HG03025 (cell line): Measurements from ENCODE around the gene C2orf92.

Experiments
- ATAC-seq: cut with Tn5 transposase; IDR thresholded peaks from one replicate; pipeline ENCODE4 v1.9.1; 2021; ENCODE audit warnings: mild to moderate bottlenecking, moderate library complexity; ENCODE audit not compliant: unreplicated experiment, low FRiP score

C2orf92 gene

GRCh38 chr2:97712693-97713295 is 43.3 kb downstream of the C2orf92 start:
- ATAC-seq = no peak

DNA sequence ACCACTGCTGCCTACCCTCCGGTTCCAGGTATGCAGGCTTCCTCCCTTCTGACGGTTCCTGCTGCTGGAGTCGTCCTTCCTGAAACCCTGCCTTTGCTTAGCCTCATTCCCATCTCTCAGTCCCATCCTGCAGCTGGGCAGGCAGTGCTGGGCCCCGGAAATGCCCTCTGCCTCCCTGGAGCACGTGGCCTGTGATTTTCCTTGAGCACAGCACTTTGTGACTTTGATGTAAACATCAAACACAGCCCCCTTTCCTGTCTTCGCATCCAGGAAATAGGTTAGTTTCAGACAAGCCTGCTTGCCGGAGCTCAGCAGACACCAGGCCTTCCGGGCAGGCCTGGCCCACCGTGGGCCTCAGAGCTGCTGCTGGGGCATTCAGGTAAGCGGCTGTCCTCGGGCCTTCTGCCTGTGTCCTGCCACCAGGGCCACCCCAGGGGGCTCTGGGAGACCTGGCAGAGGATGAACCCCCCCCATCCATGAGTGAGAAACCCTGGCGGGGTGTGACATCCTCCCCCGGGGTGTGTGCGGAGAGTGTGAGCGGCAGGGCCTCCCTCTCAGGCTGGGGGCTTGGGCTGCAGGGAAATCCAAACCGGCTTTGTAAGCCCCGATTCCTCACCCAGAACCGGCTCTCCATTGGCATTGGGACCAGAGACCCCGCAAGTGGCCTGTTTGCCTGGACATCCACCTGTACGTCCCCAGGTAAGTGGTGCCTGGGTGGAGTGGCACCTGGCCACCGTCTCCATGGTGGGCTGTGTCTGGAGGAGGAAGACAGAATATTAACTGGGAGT is 44.0 kb downstream of the C2orf92 start, which contains the start of gene ZAP70:
ZAP70 (plus strand) TSS at position 281 of the 788 bp plus-strand sequence. CDS start 10,461 bp downstream, outside the sequence.
- ATAC-seq = no peak

DNA sequence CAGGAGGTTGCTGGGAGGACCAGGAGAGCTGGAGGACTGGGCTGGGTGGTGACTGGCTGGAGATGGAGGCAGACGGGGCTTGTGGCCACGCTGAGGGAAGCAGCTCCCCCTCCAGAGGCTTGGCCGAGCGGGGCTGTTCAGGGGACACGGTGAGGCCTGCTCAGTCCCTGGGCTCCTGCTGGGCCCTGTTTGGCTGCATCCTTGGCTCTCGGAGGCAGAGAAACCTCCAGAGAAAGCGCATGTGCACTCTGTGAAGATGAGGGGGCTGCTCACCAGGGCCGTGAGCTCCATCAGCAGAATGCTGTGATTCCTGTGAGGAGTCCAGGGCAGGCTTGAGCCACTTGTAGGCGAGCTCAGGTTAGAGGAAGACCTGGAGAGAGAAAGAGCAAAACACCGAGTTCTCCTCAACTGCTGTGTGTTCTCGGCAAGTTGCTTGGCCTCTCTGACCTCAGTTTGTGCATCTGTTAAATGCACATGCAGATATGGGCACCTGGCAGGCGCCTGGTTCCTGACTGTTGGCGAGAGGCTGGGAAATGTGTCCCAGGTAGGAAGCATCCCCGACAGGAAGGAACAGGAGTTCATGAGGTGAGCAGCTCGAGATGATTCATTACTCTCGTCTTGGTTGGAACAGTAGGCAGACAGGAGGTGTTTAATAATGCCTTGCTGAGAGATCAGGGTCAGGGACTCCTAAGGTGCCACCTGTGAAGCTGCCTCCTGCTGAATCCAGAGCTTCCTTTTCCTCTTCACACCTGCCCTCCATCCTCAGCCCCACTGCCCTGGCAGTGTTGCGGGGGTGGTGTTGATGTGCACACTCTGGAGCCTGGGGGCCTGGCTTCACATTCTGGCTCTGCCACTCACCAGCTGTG is 44.8 kb downstream of the C2orf92 start:
- no peak for ATAC-seq

DNA sequence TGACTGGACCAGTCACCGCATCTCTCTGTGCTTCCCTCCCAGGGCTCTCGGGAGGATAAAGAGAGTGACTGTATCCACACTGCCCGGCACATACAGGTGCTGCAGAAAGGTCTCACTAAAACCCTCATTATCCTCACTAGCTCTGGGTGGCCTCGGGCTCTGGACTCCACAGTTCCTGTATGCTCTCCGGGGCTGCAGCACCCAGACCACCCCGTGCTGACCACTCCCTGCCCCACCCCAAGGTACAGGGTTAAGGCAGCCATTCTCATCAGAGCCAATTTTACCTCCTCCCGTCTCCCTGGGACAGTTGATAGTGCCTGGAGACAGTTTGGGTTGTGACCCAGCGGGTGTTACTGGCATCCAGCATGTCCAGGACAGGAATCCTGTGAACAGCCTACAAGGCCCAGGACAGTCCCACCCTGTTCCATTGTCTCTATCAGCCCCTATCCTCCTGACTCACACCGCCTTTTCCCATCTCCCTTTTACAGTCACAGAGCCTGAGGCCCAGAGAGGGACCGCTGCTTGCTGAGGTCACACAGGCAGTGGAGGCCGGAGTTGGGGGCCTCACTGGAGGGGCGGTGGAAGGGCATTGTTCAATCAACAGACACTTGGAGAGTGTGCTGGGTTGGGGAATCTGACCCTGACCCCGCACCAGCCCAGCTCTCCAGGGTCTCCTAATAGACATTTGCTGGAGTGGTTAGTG is 45.6 kb downstream of the C2orf92 start:
- no peak for ATAC-seq

DNA sequence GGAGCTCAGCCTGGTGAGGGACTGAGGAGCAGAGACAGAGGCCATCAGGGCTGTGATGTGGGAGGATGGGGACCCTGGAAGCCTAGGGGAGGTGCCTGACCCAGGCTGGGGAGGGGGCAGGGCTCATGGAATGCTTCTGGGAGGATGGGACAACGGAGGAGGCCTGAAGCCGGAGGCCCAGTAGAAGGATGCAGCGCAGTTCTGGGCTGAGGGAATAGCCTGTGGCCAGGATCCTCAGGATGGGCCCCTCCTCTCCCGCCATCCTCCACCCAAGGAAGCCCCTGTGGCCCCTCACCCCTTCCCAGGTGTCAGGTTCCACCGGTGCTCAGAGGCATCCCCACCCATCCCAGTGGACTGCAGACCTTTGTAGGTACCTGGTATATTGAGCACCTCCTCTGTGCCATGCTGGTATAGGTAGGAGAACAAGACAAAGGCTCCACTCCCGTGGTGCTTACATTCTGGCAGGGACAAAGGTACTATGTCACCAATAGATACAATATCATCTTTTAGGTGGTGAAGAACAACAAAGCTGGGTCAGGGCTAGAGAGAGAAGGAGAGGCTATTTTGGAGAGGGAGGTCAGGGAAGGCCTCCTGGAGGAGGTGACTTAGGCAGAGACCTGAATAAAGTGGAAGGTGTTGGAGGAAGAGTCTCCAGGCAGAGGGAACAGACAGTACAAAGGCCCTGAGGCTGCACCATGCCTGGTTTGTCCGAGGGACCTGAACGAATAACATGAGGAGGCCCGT is 46.6 kb downstream of the C2orf92 start:
- ATAC-seq = no peak

- no peak for ATAC-seq
Measured at GRCh38 chr2:97716695-97717612, 47.4 kb downstream of the C2orf92 start.

- no peak for ATAC-seq
Measured at GRCh38 chr2:97717613-97717995, 48.1 kb downstream of the C2orf92 start.

DNA sequence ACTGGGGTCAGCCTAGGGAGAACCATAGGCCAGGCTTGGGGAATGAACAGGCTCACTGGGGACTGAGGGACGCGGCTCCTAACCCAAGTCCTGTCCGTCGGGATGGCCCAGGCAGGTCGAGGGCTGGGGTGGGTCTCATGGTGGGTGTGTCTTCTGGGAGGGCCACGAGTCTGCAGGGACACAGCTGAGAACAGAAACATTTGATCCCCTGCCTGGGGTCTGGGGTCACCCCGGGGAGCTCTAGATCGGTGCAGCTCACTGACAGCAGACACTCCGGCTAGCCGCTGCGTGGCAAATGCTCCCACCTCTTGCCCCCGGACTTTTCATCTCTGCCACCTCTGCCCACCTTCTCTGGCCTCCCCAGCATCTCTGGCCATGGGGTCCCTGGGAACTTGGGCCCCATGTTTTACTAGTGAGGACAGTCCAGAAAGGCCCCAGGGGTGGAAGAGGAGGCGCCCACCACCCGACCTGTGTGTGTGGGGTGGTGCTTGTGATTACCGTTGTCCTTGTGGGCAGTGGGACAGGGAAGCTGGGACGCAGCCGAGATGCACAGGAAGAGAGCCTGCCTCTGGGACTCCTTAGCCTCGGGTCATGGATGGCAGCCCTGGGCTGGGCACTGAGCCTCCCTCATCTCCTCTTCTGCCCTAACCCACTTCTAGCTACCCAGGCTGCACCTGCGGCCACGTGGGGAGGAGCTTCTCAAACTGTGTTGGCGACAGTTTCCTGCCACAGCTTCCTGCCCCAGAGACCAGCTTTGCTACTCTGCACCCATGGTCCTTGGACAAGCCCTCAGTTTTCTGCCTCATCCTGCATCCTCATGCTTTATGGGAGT is 48.8 kb downstream of the C2orf92 start:
- no peak for ATAC-seq

GRCh38 chr2:97718942-97719341 is 49.4 kb downstream of the C2orf92 start:
- ATAC-seq = no peak

DNA sequence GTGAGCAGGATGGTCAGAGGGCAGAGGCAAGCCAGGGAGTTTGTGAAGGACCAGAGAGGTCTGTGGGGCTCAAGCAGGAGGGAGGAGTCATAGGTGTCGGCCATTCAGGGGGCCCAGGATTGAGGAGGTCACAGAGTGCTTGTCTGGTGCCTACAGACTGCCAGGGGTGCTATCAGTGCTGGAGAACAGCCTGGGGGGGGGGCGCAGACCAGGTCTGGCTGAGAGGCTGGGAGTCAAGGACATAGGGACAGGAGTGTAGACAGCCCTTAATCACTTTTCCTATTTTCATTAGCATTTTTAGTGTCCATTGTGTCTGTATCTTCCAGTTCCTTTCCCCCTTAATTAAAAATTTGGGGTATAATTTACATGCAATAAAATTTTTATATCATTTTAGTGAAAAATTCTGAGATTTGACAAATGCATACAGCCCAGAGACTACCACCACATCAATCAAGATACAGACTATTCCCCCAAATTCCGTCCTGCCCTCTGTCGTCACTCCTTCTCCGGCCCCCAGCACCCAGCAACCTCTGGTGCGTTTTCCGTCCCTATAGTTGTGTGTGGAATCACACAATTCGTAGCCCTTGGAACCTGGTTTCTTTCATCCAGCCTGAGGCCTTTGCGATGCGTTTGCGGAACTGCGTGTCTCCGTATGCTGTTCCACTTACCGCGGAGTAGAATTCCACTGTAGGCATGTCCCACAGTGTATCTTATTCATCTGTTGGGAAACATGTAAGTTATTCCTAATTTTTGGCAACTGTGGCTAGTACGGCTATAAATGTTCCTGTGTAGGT is 50.0 kb downstream of the C2orf92 start:
- no peak for ATAC-seq

DNA sequence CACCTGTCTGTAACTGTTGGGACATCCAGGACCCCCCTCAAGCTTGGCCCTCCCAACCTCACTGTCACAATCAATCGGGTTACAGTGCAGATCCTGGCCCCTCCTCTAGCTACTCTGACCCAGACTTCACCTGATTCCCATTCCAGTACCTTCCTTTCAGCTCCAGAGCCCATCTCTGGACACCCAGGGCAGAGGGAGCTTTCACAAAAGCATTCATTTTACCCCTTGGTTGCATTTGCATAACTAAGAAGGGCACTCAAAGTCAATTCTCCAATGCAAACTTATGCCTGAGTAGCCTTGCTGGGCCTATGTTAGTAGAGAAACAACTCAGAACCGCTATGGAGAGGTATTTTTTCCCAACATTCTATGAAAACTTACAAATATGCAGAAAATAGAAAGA is 51.2 kb downstream of the C2orf92 start:
- ATAC-seq = no peak

DNA sequence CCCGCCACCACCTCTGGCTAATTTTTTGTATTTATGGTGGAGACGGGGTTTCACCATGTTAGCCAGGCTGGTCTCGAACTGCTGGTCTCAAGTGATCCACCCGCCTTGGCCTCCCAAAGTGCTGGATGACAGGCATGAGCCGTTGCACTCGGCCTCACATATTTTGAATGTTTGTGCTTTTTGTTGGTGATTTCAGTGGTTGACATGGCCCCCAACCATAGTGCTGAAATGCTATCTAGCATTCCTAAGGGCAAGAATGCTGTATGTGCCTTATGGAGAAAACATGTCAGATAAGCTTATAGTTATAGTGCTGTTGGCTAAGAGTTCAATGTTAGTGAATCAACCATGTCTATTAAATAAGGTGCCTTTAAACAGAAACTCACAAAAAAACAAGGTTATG is 52.7 kb downstream of the C2orf92 start:
- ATAC-seq = no peak

DNA sequence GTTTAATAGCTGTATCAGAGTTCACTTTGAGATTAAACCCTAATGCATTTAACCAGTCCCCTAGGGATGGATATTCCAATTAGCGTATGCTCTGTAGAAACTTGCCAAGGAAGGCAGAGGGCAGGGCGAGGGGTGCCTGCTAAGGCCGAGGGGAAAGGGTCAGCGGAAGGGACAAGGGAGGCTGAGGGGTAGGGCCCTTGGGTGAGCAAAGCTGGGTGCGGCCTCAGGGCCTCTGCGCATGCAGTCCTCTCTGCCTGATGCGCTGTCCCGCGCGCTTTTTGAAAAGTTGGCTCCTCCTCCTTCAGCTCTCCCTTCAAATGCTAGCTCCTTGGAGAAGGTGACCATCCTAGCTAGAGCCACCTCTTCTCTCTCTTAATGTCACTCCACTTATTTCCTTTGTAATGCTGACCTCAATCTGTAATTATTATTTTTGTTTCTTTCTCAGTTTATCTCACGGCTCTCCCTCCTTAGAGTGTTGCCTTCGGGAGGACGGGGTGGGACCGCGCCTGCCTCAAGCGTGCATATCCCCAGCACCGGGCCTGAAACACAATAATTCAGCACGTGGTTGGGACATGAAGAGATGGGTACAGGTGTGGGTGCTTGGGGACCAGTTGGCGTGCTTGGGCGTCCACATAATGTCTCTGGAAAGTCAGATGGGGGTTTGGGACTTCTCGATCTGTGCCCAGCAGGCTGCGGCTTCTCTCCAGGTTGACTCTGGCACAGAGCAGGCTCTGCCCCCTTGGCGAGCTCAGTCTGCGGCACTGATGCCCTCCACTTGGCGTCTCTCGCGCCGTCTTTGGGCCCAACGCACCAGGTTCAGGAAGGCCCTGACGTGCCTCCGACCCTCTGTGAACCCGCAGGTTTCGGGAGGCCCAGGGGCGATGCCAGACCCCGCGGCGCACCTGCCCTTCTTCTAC is 53.9 kb downstream of the C2orf92 start:
- ATAC-seq = no peak

DNA sequence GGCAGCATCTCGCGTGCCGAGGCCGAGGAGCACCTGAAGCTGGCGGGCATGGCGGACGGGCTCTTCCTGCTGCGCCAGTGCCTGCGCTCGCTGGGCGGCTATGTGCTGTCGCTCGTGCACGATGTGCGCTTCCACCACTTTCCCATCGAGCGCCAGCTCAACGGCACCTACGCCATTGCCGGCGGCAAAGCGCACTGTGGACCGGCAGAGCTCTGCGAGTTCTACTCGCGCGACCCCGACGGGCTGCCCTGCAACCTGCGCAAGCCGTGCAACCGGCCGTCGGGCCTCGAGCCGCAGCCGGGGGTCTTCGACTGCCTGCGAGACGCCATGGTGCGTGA is 54.5 kb downstream of the C2orf92 start:
- ATAC-seq = no peak

- no peak for ATAC-seq
Measured at GRCh38 chr2:97724501-97724900, 55.0 kb downstream of the C2orf92 start.

DNA sequence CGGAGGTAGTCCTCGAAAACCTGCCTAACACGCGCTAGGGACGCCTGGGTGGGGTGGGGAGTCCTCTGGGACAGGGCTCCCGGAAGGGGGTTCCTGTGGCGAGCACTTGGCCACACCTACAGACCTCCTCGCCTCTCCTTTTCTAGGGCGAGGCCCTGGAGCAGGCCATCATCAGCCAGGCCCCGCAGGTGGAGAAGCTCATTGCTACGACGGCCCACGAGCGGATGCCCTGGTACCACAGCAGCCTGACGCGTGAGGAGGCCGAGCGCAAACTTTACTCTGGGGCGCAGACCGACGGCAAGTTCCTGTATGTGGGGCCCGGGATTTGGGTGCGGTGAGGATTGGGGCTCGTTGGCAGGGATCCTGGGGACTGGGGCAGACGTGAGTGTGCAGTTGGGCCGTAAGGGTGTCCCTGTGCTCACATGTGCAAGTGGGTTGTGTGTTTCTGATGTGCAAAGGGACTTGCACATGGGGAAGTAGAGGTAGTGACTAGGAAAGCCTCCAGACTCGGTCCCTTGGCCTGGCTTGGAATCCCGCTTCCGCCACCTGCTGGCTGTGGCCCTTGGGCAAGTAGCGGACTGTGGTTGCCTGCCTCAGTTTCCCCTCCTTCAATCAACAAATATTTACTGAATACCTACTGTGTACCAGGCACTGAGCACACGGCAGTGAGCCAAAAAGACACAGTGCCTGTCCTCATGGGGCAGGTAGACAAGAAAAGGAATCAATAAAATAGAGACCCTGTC is 55.6 kb downstream of the C2orf92 start:
- no peak for ATAC-seq
